HAP-1 (cell line): ENCODE results near the gene NXPH3.

Experiments used
- DNase-seq, 2 experiments: peaks; one replicate each; pipeline ENCODE4 v3.0.0-alpha.2; 2016 to 2020; ENCODE audit warnings: low spot score in 2 of 2
- H3K27me3 ChIP-seq: fragments of 250-450 bp; sonication (Bioruptor Pico); 2 replicates; pipeline ENCODE4 v1.5.1; 2020; ENCODE audit warnings: low read depth, mild to moderate bottlenecking, moderate library complexity
- H3K36me3 ChIP-seq: fragments of 250-450 bp; sonication (Bioruptor Pico); replicated peaks from 2 replicates; pipeline ENCODE4 v1.5.1; 2020; ENCODE audit warnings: mild to moderate bottlenecking
- H3K4me1 ChIP-seq: fragments of 250-450 bp; sonication (Bioruptor Pico); 2 replicates; pipeline ENCODE4 v1.5.1; 2020; ENCODE audit warnings: mild to moderate bottlenecking
- H3K4me3 ChIP-seq: fragments of 250-450 bp; sonication (Bioruptor Pico); 2 replicates; pipeline ENCODE4 v1.5.1; 2020; ENCODE audit warnings: mild to moderate bottlenecking, moderate library complexity
- H3K9me3 ChIP-seq: fragments of 250-450 bp; sonication (Bioruptor Pico); 2 replicates; pipeline ENCODE4 v1.5.1; 2020; ENCODE audit warnings: mild to moderate bottlenecking, moderate library complexity
- in situ Hi-C: fragments of 300-500 bp; cut with MboI; formaldehyde crosslinking; loops from 3 replicates; pipeline ENCODE4 v1.14.3; 2020; ENCODE audit warnings: low sequenced_read_pairs, inconsistent platforms, mixed read lengths

Gene NXPH3

GRCh38 chr17:49575679-49576087 is at the start of gene NXPH3:
NXPH3 (plus strand) TSS chr17:49575871; CDS start chr17:49576220, 349 bp downstream.
- Histone ChIP-seq H3K36me3 (no peaks in the 10 kb centered on the region), H3K4me3 (peak within 1 kb of the TSS; percentile 48), H3K4me1 (peaks cover 3% of the 10 kb centered on the region; the same call in 1 of the 2 replicates), H3K27me3 (no peaks in the 10 kb centered on the region), H3K9me3 (no peaks in the 10 kb centered on the region)
- in situ Hi-C loops = loop anchor here (10.0 kb wide), 1 partner anchor 429 kb away; no protein-coding TSS in a partner anchor
- peak; percentile 53 to 82 for DNase-seq

GRCh38 chr17:49527927-49528651 is 47.6 kb upstream of the NXPH3 start:
- in situ Hi-C loops = no loop called here
- Histone ChIP-seq H3K4me3 (no peak overlapping the region), H3K27me3 (no peaks in the 10 kb centered on the region), H3K9me3 (no peaks in the 10 kb centered on the region), H3K36me3 (no peaks in the 10 kb centered on the region), H3K4me1 (no peaks in the 10 kb centered on the region)
- no peak for DNase-seq

DNA sequence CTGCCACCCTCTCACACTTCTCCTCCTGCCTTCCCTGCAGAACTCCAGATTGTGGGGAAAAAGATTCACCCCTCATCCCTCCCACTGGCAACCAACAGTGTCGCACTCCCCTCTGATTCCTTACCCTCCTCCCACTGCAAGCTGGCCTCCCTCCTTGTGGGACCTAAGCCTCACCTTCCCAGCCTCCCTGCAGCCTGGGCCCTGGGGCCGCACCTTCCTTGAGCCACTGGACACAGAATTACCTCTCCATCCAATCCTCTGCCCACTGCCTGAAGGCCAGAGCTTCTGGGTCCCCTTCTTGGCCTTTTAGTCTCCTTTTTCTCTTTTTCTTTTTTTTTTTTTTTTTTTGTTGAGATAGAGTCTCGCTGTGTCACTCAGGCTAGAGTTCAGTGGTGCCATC is 46.7 kb upstream of the NXPH3 start:
- H3K27me3 ChIP-seq = no peaks in the 10 kb centered on the region
- H3K4me1 ChIP-seq = no peaks in the 10 kb centered on the region
- no peaks in the 10 kb centered on the region for H3K9me3 ChIP-seq
- DNase-seq = no peak
- in situ Hi-C loops = no loop called here
- no peak overlapping the region for H3K4me3 ChIP-seq
- H3K36me3 ChIP-seq = no peaks in the 10 kb centered on the region

DNA sequence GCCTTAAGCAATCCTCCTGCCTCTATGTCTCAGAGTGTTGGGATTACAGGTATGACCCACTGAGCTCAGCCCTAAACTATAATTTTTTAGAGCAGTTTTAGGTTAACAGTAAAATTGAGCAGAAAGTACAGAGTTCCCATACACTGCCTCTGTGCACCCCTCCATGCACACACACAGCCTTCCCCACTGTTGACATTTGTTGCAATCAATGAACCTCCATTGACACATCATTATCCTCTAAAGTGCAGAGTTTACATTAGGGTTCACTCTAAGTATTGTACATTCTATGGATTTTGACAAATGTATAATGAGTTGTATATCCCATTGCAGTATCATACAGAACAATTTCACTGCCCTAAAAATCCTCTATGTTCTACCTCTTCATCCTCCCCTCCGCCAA is 45.6 kb upstream of the NXPH3 start:
- in situ Hi-C loops = no loop called here
- Histone ChIP-seq H3K27me3 (no peaks in the 10 kb centered on the region), H3K4me1 (no peaks in the 10 kb centered on the region), H3K36me3 (no peaks in the 10 kb centered on the region), H3K4me3 (no peak overlapping the region), H3K9me3 (no peaks in the 10 kb centered on the region)
- no peak for DNase-seq

GRCh38 chr17:49543860-49544259 is 31.8 kb upstream of the NXPH3 start:
- DNase-seq = no peak
- peaks cover 3% of the 10 kb centered on the region for H3K4me1 ChIP-seq
- in situ Hi-C loops = no loop called here
- H3K27me3 ChIP-seq = peaks cover 4% of the 10 kb centered on the region; the same call in 1 of the 2 replicates
- no peak overlapping the region for H3K4me3 ChIP-seq
- no peaks in the 10 kb centered on the region; the same call in none of the 2 replicates for H3K9me3 ChIP-seq
- no peaks in the 10 kb centered on the region for H3K36me3 ChIP-seq

DNA sequence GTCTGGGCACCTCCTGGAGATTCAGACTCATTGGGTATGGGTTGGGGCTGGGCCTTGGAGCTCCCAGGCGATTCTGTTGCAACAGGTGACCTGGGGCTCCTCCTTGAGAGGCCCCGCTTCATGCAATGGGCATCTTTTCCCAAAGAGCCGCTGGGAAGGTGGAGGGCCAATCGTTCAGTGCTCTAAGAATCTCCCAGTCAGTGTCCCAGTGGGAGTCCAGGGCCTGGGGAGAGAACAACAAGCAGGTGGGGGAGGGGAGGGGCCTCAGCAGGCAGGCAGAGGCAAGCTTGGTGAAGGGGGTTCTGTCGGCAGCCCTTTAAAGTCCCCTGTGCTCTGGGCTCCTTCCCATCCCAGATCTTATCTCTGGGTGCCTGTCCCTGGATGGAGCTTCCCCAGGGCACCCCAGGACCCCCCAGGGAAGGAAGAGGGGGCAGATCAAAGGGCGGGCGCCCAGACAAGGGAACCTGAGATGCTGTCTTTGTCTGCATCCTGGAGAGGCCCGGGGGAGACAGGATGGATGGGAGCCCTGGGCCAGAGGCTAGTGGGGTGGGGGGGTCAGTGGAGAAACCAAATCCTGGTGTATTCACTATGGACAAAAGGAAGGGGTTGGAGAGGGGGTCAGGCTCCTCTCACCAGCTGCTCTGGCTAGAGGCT is 30.5 kb upstream of the NXPH3 start:
- Histone ChIP-seq H3K27me3 (peaks cover 4% of the 10 kb centered on the region; the same call in 1 of the 2 replicates), H3K4me1 (peaks cover 3% of the 10 kb centered on the region), H3K4me3 (no peak overlapping the region), H3K36me3 (no peaks in the 10 kb centered on the region), H3K9me3 (no peaks in the 10 kb centered on the region; the same call in none of the 2 replicates)
- no peak for DNase-seq
- in situ Hi-C loops = no loop called here

GRCh38 chr17:49545806-49546545 is 29.7 kb upstream of the NXPH3 start:
- no peak overlapping the region for H3K4me3 ChIP-seq
- no peaks in the 10 kb centered on the region for H3K36me3 ChIP-seq
- H3K9me3 ChIP-seq = no peaks in the 10 kb centered on the region; the same call in 1 of the 2 replicates
- peaks cover 3% of the 10 kb centered on the region for H3K4me1 ChIP-seq
- no peak for DNase-seq
- in situ Hi-C loops = no loop called here
- H3K27me3 ChIP-seq = peaks cover 4% of the 10 kb centered on the region; the same call in 1 of the 2 replicates

DNA sequence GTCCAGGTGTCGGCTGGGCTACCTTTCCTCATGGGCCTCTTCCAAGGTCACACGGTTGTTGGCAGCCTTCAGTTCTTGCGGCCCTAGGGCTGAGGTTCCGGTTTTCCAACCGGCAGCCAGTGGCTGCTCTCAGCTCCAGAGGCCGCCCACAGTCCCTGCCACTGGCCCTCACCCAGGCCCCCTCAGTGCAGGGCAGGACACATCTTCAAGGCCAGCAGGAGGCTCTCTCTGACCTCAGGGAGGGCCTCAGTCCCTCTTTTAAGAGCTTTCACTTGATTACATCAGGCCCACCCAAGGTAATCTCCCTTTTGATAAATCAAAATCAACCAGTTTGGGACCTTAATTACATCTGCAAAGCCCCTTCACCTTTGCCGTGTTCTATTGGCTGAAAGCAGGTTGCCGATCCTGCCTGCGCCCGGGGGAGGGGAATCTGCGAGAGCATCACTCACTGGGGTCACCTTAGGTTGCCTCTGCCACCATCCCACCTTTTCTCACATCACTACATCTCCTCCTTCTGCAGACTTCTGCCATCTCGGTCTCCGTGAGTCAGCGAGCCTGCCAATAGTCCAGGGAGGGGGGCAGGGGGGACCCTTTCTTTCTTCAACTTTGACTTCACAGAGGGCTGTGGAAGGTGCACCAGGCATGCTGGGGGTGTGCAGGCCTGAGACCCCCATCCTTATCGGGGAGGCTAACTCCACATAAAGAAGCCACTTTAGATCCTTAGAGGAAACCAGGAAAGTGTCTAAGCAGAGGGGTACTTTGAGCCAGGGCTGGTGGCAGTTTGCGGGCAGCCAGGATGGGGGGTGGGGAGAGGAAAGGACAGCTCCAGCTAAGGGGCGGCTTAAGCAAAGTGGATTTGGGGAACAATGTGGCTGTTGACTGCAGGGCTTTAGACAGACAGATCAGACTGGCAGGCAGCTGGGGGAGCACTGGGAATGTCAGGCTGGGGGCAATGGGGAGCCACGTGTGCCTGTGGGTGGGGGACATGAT is 28.8 kb upstream of the NXPH3 start:
- Histone ChIP-seq H3K4me1 (peaks cover 3% of the 10 kb centered on the region), H3K4me3 (no peak overlapping the region), H3K36me3 (no peaks in the 10 kb centered on the region), H3K9me3 (no peaks in the 10 kb centered on the region; the same call in 1 of the 2 replicates), H3K27me3 (peaks cover 4% of the 10 kb centered on the region; the same call in 1 of the 2 replicates)
- in situ Hi-C loops = no loop called here
- no peak for DNase-seq

- Histone ChIP-seq H3K27me3 (no peaks in the 10 kb centered on the region), H3K9me3 (no peaks in the 10 kb centered on the region; the same call in 1 of the 2 replicates), H3K4me3 (no peak overlapping the region), H3K4me1 (peaks cover 3% of the 10 kb centered on the region), H3K36me3 (no peaks in the 10 kb centered on the region)
- DNase-seq = no peak
- in situ Hi-C loops = no loop called here
These were observed 28.1 kb upstream of the NXPH3 start for GRCh38 chr17:49547566-49547965.

GRCh38 chr17:49548051-49548505 is 27.6 kb upstream of the NXPH3 start:
- H3K4me1 ChIP-seq = peaks cover 3% of the 10 kb centered on the region
- no peak overlapping the region for H3K4me3 ChIP-seq
- H3K36me3 ChIP-seq = no peaks in the 10 kb centered on the region
- H3K9me3 ChIP-seq = no peaks in the 10 kb centered on the region; the same call in 1 of the 2 replicates
- in situ Hi-C loops = no loop called here
- no peaks in the 10 kb centered on the region for H3K27me3 ChIP-seq
- no peak for DNase-seq

DNA sequence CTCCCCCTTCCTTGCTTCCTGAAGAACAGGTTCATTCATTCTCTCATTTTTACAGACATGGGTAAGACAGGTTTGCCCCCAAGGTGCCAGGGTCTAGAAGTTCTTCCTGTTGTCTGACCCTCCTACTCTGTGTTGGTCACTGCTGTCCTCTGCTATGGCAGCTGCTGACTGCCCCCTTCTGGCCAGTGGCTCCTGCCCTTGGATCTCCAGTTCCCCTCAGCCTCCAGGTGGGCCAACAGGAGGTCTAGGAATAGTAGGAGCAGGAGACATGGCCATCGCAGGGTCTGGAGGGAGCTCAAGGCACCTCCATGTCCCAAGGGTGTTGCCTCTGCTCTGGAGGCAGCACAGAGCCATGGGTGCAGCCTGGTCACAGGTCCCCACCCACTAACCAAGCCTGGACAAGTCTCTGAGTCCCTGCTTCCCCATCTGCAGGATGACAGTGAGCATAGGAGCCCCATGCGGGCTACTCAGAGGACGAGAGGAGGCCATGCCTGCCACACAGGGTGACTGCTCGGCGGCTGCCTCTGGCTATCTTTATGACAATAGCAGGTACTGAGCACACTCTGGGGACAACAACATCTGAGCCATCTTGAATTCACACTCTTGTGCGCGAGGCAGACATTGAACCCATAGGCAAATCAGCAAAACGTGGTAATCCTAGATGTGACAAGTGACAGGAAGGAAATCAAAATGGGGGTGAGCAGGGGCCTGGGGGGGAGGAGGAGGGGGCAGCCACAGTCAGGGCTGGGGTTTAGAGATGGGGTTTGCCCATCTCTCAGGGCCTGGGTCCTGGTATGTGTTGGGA is 27.0 kb upstream of the NXPH3 start:
- peak in 1 of 2 experiments; percentile 52 for DNase-seq
- Histone ChIP-seq H3K4me3 (no peak overlapping the region), H3K9me3 (no peaks in the 10 kb centered on the region; the same call in 1 of the 2 replicates), H3K36me3 (no peaks in the 10 kb centered on the region), H3K27me3 (no peaks in the 10 kb centered on the region), H3K4me1 (no peaks in the 10 kb centered on the region; the same call in 1 of the 2 replicates)
- in situ Hi-C loops = no loop called here

DNA sequence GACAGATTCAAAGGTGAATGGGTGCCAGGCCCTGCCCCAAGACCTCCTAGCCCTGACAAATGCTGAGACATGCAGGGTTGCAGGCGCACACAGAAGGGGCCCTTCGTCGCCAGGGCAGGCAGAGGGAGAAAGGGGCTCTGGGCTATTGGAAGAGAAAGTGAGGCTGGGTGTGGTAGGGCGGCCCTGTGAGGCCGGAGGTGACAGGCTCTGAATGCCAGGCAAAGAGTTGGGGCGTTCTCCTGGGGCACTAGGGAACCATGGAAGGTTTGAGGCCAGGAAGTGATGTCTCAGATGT is 26.4 kb upstream of the NXPH3 start:
- no peaks in the 10 kb centered on the region for H3K27me3 ChIP-seq
- in situ Hi-C loops = no loop called here
- H3K36me3 ChIP-seq = no peaks in the 10 kb centered on the region
- H3K4me1 ChIP-seq = no peaks in the 10 kb centered on the region
- H3K9me3 ChIP-seq = no peaks in the 10 kb centered on the region
- no peak for DNase-seq
- no peak overlapping the region for H3K4me3 ChIP-seq
